Stimulated activated CD4-positive, alpha-beta T cell treated with anti-CD3 and anti-CD28 coated beads, TNF-alpha, amount 100 ng/mL, for 24 hours (primary cell): ENCODE results near the gene SYTL5.

ENCODE experiments used
- DNase-seq, 3 experiments: peaks; one replicate each; pipeline ENCODE4 v3.0.0-alpha.2; 2020; ENCODE audit warnings: low read depth in 3 of 3

SYTL5 gene

DNA sequence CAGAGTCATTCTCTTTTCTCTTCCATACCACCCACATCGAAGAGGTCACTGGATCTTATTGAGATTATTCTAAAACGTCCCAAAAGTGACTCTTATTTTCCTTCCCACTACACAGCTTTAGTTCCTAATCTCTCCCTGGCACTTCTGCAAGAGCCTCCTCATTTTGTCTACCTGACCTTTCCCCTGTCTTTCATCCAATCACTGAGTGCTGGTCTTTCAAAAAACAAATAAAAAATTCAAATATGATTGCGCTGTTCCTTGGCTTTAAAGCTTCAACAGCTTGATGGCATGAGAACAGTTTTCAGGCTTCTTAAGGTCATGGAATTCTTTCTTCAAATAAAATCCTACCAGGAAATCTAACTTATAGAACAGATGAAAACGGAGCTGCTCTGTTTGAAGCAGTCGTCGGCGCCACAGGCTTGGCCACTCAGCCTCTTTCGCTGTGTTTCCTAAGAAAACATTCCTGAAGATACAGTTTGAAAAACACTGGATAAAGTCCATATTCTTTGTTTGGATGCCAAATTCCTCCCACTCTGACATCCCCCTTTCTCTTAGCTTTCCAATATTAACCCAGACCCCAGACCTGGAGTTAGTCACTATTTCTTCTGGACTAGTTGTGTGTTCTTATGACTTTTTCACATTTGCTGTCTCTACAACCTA lies 12.5 kb downstream of the SYTL5 start:
- no peak for DNase-seq

- no peak for DNase-seq
Measured at GRCh38 chrX:38028300-38028699, 21.9 kb downstream of the SYTL5 start.

- no peak for DNase-seq
Measured at GRCh38 chrX:38036466-38036865, 30.1 kb downstream of the SYTL5 start.

DNA sequence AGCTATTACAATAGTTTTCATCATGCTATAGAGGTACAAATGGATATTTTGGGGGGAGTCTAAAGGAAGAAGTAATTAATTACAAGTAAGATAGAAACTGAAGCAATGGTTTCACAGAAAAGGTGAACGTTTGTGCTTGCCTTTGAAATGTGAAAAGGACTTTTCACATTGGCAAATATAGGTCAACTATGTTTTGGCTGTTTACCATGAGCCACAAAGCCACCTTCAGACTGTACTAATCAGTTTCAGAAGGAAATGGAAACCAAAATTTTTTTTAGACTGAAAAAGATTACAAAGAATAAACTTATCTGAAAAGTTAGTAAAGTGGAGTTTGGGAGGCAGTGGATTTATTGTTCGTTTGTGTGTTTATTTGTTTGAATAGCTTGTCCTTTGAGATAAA lies 32.1 kb downstream of the SYTL5 start:
- no peak for DNase-seq

DNA sequence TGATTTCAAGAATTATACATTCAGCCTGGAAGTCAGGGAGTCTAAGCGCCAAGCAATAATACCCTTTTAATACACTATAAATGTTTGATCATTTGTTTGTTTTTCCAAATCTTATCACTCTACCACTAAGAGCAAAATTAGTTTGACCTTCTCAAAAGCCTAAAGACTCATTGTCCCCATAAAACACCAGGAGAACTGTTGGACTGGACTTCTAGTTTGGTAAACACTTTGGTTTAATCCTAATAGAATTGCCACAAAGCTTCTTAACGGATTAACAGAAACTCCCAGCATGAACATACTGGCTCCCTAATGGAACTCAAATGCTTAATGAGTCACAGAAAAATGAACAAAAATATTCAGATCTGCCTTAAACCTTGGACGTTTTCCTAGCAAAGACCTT lies 34.9 kb downstream of the SYTL5 start:
- no peak for DNase-seq

- no peak for DNase-seq
Measured at GRCh38 chrX:38044701-38045100, 38.3 kb downstream of the SYTL5 start.

DNA sequence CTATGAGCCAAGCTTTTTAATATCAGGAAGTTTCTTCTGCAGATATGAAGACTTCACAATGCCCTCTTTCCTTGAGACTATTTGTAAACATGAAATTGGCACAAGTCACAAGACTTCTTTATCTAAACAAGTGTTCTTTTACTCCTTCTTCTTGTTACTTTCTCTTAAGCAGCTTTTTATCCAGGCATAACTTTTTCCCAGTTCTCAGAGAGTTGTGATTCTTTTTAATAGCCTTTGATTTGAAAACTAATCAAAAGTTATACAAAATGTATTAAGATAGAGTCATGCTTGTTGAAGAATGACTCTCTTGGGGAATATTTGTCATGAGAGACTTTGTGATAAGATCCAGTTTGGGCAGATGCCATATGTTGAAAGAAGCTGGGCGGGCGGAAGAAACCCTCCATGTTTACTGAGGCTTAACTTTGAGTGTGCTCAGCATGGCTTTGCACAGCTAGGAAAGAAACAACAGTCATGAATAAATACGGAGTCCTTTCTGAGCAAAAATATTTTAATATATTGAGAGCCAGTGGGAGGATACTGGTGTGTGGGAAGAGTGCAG lies 39.3 kb downstream of the SYTL5 start:
- DNase-seq, result no peak

GRCh38 chrX:38048886-38049285 lies 42.5 kb downstream of the SYTL5 start:
- no peak for DNase-seq

DNA sequence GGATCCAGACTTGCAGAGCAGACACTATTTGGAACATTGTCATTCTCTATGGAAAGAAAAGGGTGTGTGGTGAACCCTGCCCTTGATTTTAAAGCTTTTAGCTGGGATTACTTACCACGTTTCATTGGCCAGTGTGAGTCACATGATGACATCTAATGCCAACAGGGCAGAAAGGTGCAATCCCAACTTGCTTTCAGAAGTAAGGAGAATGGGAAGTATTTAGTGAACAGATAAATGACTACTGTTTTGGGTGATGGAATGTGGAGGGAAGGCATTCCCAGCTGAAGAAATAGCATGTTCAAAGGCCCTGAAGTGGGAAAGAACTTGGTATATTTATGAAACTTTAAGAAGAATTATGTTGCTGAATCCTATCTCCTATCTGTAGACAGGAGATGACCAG lies 44.5 kb downstream of the SYTL5 start:
- DNase-seq, result no peak

DNA sequence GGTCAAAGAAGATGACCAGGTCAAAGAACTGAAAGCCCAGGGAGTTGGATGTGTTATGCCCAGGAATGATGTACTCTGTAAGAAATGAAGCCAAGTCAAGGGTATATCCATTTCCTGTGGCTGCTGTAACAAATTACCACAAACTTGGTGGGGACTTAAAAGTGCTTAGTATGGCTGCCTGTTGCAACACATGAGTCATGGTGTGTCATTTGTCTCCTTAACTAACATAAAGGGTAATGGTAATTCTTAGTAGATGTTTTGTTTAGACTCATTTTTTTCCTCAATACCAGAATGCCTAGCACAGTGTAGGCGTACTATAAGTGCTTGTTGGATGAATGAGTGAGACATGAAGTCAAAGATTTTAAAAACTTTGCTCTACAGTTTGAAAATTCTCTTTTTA lies 45.7 kb downstream of the SYTL5 start:
- no peak for DNase-seq

DNA sequence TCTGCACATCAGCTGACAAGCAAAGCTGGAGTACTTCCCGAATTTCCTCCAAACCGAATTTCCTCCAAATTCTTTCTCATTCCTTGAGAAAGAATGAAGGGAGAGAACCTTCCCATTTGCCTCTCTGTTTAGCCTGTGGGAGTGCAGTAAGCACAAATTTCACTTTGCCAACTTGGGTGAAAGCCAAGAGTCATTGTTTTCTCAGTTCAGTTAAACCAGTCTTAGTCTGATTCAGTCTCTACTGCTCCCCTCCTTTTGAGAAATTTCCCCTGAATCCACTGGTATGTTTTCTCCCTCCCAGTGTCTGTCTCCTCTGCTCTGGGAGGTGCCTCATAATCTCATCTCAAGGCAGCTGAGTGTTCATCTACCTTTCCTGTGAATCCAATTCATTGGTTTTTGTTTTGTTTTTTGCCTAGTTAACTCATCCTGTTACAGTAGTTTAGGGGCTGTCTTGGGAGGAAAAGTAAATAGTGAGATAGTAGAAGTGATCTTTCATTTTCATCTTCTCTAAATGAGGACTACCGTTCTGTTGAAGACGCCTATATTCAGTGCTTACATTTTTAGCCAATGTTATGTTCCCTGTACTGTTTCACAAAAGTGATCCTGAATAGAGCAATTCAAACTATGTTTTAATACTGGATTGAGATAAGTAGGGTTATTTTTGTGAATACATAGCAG lies 49.0 kb downstream of the SYTL5 start:
- DNase-seq, result no peak

DNA sequence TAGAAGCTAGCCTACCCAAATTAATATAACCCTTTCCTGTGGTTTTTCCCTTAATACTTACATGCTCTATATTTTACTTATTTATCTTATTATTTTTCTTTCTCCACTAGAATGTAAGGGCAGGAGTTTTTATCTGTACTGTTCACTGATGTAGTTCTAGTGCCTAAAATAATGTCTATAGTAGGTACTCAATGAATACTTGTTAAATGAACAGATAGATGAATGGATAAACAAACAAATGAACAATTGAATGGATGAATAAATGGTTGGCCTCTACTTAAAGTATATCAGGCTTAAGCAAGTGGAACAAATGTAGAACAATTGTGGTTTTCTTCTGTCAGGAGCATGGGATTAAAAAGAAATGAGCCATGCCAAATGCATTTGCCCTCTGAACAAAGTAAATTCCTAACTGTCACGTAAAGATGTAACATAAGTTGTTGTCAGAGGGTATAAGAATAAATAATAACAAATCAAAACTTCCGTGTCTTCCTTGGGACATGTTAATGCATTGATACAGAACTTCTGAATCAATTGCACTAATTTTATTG lies 54.1 kb downstream of the SYTL5 start:
- no peak for DNase-seq

DNA sequence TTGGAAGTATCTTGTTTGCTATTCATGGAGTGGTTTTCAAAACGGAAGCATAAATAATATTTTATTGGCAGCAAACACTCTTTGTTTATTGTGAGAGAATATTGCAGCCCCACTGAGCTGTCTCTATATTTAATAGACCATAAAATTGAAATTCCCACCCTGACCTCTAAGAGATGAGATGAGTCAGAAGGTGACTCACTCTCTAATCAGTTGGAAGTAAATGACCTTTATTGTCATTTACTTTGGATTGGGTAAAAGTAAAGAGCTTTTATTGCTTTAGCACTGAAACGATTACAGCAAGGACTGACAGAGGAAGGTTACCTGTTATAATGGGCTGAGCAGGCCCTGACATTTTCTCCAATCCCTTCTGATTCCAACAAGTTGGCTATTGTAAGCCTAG lies 55.0 kb downstream of the SYTL5 start:
- no peak for DNase-seq

DNA sequence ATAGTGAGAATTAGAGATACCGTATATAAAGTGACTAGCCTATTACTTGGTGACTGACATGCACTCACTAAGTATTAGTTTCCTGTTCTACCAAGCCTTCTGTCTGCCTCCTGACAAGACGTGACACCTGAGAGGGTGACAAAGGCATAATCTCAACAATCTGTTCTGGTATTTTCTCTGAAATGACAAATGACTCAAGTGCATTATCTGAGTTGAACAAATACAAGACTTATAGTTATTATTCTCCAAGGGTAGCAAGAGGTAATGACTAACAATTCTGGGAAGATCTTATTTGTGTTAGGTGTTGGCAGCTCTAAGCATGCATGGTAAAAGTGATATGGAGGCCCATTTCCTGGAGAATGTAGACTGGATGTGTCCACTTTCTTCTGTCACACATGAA lies 60.6 kb downstream of the SYTL5 start:
- no peak for DNase-seq

DNA sequence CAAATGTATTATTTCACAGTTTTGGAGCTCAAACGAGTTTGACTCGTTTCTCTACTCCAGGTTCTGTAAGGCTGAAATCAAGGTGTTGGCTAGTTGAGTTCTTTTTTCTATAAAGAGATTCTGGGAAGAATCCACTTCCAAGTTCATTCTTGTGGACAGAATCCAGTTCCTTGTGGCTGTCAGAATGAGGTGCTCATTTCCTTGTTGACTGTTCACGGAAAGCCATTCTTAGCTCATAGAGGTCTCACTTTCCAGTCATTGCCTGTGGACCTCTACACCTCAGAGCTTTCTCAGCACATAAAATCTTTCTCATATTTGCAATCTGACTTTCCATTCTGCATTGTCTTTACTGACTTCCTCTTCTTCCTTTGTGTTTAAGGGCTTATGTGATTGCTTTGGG lies 62.9 kb downstream of the SYTL5 start:
- DNase-seq, result no peak

GRCh38 chrX:38069991-38070390 lies 63.6 kb downstream of the SYTL5 start:
- DNase-seq, result no peak

DNA sequence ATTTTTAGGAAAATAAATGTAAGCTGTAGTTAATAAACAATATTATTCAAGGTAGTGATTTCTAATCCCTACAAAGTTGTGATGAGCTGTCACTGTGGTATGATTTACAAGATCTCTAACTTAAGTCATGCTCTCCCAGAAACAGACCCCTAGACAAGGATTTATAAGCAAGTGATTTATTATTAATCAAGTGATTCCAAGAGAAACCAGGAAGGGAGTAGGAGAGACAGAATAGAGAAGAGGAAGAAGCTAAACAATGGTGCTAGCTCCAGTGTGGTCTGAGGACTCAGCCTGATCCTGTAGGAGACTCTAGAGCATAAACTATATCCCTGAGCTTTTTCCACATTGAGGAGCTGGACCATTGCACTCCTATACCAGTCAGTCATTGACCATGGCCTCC lies 73.1 kb downstream of the SYTL5 start:
- no peak for DNase-seq

- DNase-seq, result no peak
Measured at GRCh38 chrX:38080808-38081207, 74.5 kb downstream of the SYTL5 start.

DNA sequence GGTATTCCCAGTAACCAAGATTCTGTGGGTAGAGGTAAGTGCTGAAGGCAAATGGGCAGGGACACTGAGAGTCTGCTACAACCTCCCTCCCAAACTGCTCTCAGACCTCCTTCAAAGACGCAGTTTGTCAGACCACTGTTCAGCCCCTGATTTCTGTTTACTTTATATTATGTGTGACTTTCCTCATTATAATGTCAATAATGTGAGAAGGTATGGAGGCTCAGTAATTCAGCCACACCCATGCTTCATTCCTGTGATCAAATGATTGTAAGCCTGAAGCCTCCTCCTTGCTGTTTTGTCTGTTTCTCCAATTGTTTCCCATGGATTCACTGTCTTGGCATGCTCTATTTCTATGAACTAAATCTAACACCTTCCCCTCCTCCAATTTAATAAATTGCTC lies 75.6 kb downstream of the SYTL5 start:
- DNase-seq, result no peak

DNA sequence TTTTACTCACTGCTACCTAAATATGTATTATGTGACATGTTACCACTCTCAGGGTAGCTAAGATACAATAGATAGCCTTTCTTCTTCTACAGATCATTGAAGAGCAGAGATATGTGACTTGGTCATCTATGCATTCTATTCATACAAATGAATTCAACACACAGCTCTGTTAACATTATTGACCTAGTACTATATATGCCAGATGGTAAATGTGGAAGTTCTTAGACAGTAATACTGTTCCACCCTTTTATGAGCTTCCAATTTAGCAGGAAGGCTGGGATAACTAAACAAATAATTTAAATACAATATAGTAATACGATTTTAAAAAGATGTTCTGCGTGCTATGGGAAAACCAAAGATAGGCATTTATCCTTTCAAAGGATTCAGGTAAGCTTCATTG lies 76.0 kb downstream of the SYTL5 start:
- no peak for DNase-seq

GRCh38 chrX:38085813-38086212 lies 79.5 kb downstream of the SYTL5 start:
- DNase-seq, result no peak

- no peak for DNase-seq
Measured at GRCh38 chrX:38086451-38087215, 80.3 kb downstream of the SYTL5 start.

DNA sequence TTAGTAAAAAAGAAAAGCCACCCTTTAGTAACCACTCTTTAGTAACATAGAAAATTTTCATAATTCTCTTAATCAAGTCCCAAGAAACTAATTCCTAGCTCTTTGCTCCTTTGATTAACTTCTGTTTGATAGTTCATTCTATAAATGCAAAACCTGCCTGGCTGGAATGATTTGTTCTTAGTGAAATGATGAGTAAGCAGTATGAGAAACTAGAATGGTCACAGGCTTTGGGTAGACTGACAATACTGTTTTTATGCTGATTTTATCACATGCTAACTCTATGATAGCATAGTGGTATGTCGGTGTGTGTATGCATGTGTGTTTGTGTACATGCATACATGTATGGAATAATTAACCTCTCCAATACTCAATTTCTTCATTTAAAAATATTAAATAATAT lies 81.2 kb downstream of the SYTL5 start:
- no peak for DNase-seq
